Measurements from ENCODE around the gene SMIM45.

SMIM45 gene

DNA sequence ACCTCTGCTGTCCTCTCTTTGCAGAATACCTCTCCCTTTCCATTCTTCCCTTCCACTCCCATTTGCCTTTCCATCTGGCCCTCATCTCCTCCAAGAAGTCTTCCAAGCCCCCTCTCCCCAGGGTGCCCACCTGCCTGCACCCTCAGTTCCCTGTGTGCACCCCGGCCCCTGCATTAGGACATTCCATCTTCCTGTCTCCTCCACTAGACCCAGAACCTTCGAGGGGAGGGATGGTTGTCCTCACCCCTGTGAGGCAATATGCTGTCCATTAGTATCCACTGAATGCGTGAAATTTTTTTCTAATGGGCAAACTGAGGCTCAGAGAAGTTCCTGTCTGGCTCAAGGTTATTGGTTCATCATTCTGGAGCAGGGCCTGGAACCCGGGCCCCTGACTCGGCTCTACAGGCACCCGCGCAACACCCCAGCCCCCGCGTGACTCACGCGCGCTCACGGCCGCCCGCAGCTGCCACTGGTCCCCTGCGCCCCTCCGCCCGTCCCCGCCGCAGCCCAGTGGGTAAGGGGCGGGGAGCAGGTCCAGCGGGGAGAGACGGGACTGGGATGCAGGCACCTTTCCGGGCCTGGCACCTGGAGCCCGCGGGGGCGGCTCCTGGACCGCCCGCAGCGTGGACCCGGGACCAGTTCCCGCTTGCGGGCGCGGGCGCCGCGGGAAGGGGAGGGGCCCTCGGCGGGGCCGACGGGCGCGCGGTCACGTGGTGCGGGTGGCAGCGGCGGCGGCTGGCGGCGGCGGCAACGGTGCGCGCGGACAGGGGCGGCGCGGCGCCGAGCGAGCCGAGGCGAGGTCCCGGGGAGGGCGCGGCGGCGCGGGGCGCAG, 24.3 kb downstream of the SMIM45 start:
- H3F3A ChIP-seq (ENCODE audit: insufficient read depth, low read length) = 0 out of 2 replicates have a peak, but pooled peaks cover 5% of the 10 kb centered on the region
- H3K36me3 ChIP-seq (replicated peaks; ENCODE audit: insufficient read depth, low read length) = no peaks in the 10 kb centered on the region
- H3K27ac ChIP-seq (ENCODE audit: low read length) = no peak overlapping the region
- H3K27me3 ChIP-seq (replicated peaks; ENCODE audit: insufficient read depth, low read length) = peaks cover 34% of the 10 kb centered on the region
- DNase-seq = peak; percentile 45
- no peaks in the 10 kb centered on the region for H4K20me1 ChIP-seq (ENCODE audit: insufficient read depth, low read length)
- TF ChIP-seq, protein P1, sequence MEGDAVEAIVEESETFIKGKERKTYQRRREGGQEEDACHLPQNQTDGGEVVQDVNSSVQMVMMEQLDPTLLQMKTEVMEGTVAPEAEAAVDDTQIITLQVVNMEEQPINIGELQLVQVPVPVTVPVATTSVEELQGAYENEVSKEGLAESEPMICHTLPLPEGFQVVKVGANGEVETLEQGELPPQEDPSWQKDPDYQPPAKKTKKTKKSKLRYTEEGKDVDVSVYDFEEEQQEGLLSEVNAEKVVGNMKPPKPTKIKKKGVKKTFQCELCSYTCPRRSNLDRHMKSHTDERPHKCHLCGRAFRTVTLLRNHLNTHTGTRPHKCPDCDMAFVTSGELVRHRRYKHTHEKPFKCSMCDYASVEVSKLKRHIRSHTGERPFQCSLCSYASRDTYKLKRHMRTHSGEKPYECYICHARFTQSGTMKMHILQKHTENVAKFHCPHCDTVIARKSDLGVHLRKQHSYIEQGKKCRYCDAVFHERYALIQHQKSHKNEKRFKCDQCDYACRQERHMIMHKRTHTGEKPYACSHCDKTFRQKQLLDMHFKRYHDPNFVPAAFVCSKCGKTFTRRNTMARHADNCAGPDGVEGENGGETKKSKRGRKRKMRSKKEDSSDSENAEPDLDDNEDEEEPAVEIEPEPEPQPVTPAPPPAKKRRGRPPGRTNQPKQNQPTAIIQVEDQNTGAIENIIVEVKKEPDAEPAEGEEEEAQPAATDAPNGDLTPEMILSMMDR (IDR thresholded peaks at IDR 0.05; ENCODE audit: low read length) = no peak
- TF ChIP-seq EZH2phosphoT487 (IDR thresholded peaks at IDR 0.05; ENCODE audit: low read length) = no peak
- no peak for TF ChIP-seq EZH2 (optimal IDR thresholded peaks at IDR 0.05; ENCODE audit: low read depth, low read length)
- no peaks in the 10 kb centered on the region for H3K79me2 ChIP-seq (ENCODE audit: low read length)
- H3K4me3 ChIP-seq (ENCODE audit: low read length) = peak overlapping the region; percentile 71
- no peaks in the 10 kb centered on the region for H3K9me3 ChIP-seq (replicated peaks; ENCODE audit: insufficient read depth, low read length)
- H3K9ac ChIP-seq (ENCODE audit: low read length) = peak overlapping the region; percentile 12; the same call in 1 of the 2 replicates
- peak overlapping the region; percentile 96 for H3K4me2 ChIP-seq (ENCODE audit: low read depth, low read length)
- H3K9me2 ChIP-seq (replicated peaks; ENCODE audit: insufficient read depth, low read length) = no peaks in the 10 kb centered on the region
- H2AFZ ChIP-seq (ENCODE audit: low read length) = peak overlapping the region; percentile 72
- 0 out of 2 replicates have a peak, but pooled peaks cover 2% of the 10 kb centered on the region for H3K4me1 ChIP-seq (ENCODE audit: low read length)

DNA sequence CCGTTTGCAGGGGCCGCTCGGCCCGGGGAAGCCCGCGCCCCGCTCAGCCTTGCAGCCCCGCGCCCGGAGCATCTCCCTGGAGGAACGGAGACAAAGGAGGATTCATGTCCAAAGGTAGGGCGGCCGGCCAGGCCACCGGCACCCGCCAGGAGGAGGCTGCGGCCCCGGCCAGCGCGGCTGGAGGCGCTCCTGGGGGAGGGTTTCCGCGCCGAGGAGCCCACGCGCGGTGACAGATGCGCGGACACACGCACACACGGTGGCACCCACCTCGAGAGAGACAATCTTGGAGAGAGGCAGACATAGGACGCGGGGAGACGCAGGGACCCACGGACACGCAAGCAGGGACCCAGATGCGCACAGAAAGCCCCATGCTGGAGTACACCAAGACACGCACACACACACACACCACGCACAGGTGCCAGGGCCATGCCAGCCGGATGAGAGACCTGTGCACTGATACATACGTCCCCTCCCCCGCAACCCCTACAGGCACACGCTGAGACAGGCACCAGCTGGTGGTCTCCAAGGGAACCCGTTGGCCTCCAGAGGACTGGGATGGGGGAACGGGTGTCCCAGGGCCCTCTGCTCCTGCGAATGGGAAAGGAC, 25.1 kb downstream of the SMIM45 start:
- Histone ChIP-seq H3K4me2 (ENCODE audit: low read depth, low read length) (peak overlapping the region; percentile 96), H3K4me1 (ENCODE audit: low read length) (0 out of 2 replicates have a peak, but pooled peaks cover 2% of the 10 kb centered on the region), H3K4me3 (ENCODE audit: low read length) (peak overlapping the region; percentile 59), H4K20me1 (ENCODE audit: insufficient read depth, low read length) (no peaks in the 10 kb centered on the region), H2AFZ (ENCODE audit: low read length) (peak overlapping the region; percentile 77), H3K36me3 (replicated peaks; ENCODE audit: insufficient read depth, low read length) (no peaks in the 10 kb centered on the region), H3K27ac (ENCODE audit: low read length) (no peak overlapping the region), H3K79me2 (ENCODE audit: low read length) (no peaks in the 10 kb centered on the region), H3K9ac (ENCODE audit: low read length) (no peak overlapping the region), H3K9me3 (replicated peaks; ENCODE audit: insufficient read depth, low read length) (no peaks in the 10 kb centered on the region), H3K9me2 (replicated peaks; ENCODE audit: insufficient read depth, low read length) (no peaks in the 10 kb centered on the region), H3F3A (ENCODE audit: insufficient read depth, low read length) (0 out of 2 replicates have a peak, but pooled peaks cover 5% of the 10 kb centered on the region), H3K27me3 (replicated peaks; ENCODE audit: insufficient read depth, low read length) (peaks cover 34% of the 10 kb centered on the region)
- DNase-seq = no peak
- TF ChIP-seq, protein P1 (IDR thresholded peaks at IDR 0.05; ENCODE audit: low read length) = no peak
- TF ChIP-seq EZH2phosphoT487 (IDR thresholded peaks at IDR 0.05; ENCODE audit: low read length) (no peak), EZH2 (optimal IDR thresholded peaks at IDR 0.05; ENCODE audit: low read depth, low read length) (no peak)

DNA sequence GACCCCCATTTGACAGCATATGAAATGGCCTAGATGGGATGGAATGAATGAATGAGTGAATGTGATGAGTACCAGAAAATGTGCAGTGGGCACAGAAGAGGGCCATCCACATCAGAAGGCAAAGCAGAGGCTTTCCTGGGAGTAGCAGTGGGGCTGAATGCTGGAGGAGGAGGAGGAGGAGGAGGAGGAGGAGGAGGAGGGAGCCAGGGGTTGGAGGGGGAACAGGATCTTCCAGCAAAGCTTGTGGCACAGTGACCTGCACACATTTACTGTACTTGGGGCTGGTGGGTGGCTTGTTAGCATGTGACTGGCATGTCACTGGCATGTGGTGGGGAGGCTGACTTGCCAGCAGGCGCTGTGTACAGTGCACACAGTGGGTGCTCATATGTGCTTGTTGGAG, 26.8 kb downstream of the SMIM45 start:
- Histone ChIP-seq H3K79me2 (ENCODE audit: low read length) (no peaks in the 10 kb centered on the region), H3K9me2 (replicated peaks; ENCODE audit: insufficient read depth, low read length) (no peaks in the 10 kb centered on the region), H2AFZ (ENCODE audit: low read length) (no peak overlapping the region), H3K27me3 (replicated peaks; ENCODE audit: insufficient read depth, low read length) (peaks cover 24% of the 10 kb centered on the region), H3K27ac (ENCODE audit: low read length) (no peak overlapping the region), H4K20me1 (ENCODE audit: insufficient read depth, low read length) (no peaks in the 10 kb centered on the region), H3K36me3 (replicated peaks; ENCODE audit: insufficient read depth, low read length) (no peaks in the 10 kb centered on the region), H3F3A (ENCODE audit: insufficient read depth, low read length) (0 out of 2 replicates have a peak, but pooled peaks cover 5% of the 10 kb centered on the region), H3K9me3 (replicated peaks; ENCODE audit: insufficient read depth, low read length) (no peaks in the 10 kb centered on the region), H3K4me1 (ENCODE audit: low read length) (0 out of 2 replicates have a peak, but pooled peaks cover 2% of the 10 kb centered on the region), H3K4me2 (ENCODE audit: low read depth, low read length) (no peak overlapping the region), H3K9ac (ENCODE audit: low read length) (no peak overlapping the region), H3K4me3 (ENCODE audit: low read length) (no peak overlapping the region)
- DNase-seq = no peak
- TF ChIP-seq, protein P1 (IDR thresholded peaks at IDR 0.05; ENCODE audit: low read length) = no peak
